ENCODE measurements around the gene CCL26.

GRCh38 chr7:75734586-75735458 is 37.2 kb downstream of the CCL26 start:
- no peak for TF ChIP-seq POLR2A (IDR thresholded peaks at IDR 0.05)
- TF ChIP-seq CTCF (IDR thresholded peaks at IDR 0.05 in 4 of 5, conservative IDR thresholded peaks at IDR 0.05 in 1 of 5) = no peak
